Measurements from ENCODE around the gene SMARCAL1.

SMARCAL1 gene

DNA sequence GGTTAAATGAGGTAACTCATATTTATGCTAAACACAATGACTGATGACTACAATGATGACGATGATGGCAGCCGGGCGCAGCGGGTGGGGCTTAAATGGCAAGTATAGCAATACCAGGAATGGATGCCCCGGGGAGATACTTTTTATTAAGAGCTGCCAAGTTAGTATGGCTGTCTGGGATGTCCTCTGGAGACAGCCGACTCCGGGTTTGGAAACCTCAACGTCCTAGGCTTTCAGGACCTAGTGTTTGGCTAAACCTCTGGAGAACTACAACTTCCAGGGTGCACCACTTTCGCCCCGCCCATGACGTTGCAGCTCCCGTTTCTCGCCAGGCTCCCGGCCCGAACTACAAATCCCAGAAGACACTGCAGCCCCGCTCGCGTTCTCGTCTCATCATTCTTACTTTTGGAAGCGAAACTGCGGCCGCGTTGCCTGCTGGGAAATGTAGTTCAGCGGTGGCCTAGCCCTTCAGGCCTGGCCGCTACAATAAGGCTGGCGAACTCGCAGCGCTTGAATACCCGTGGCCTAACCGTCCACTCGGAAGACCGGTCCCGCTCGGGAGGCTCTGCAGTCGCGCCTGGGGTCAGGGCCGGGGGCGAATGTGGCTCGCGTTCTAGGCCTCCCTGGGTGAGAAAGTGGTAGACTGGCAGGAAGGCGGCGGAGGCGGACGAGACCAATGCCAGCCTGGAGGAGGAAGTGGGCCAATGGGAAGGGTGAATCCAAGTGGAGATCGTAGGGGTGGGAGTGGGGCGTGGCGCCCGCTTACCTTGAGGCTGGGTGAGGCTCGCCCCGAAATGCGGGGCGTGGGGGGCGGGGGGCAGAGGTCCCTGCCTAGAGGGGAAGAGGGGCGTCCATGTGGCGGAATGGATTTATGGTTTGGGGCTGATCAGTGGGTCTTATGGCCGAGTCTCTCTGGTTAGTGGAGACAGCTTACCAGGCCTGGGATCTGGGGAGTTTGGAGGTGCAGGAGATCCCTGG, at the start of gene SMARCAL1:
TSS of gene SMARCAL1 (plus strand) at position 463 of the 978 bp plus-strand sequence. CDS start 2,221 bp downstream, outside the sequence.
- peak; percentile 99 for DNase-seq (ENCODE audit: low read depth)
- TF ChIP-seq, protein P1, sequence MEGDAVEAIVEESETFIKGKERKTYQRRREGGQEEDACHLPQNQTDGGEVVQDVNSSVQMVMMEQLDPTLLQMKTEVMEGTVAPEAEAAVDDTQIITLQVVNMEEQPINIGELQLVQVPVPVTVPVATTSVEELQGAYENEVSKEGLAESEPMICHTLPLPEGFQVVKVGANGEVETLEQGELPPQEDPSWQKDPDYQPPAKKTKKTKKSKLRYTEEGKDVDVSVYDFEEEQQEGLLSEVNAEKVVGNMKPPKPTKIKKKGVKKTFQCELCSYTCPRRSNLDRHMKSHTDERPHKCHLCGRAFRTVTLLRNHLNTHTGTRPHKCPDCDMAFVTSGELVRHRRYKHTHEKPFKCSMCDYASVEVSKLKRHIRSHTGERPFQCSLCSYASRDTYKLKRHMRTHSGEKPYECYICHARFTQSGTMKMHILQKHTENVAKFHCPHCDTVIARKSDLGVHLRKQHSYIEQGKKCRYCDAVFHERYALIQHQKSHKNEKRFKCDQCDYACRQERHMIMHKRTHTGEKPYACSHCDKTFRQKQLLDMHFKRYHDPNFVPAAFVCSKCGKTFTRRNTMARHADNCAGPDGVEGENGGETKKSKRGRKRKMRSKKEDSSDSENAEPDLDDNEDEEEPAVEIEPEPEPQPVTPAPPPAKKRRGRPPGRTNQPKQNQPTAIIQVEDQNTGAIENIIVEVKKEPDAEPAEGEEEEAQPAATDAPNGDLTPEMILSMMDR (conservative IDR thresholded peaks at IDR 0.05; ENCODE audit: low read depth, low read length): no peak
- H3K4me3 ChIP-seq (ENCODE audit: low read depth, low read length): peak within 1 kb of the TSS; percentile 91

- no peak overlapping the region for H3K4me3 ChIP-seq (ENCODE audit: low read depth, low read length)
Observed at GRCh38 chr2:216362730-216363129, 49.6 kb upstream of the SMARCAL1 start.

GRCh38 chr2:216363221-216363620, 49.1 kb upstream of the SMARCAL1 start:
- H3K4me3 ChIP-seq (ENCODE audit: low read depth, low read length): no peak overlapping the region
- DNase-seq (ENCODE audit: low read depth): no peak
- TF ChIP-seq, protein P1 (conservative IDR thresholded peaks at IDR 0.05; ENCODE audit: low read depth, low read length): no peak

More at GRCh38 chr2:216362730-216363129, 49.6 kb upstream of the SMARCAL1 start:
- TF ChIP-seq, protein P1 (conservative IDR thresholded peaks at IDR 0.05; ENCODE audit: low read depth, low read length): no peak
- DNase-seq (ENCODE audit: low read depth): peak; percentile 85

- H3K4me3 ChIP-seq (ENCODE audit: low read depth, low read length): no peak overlapping the region
- DNase-seq (ENCODE audit: low read depth): no peak
- TF ChIP-seq, protein P1 (conservative IDR thresholded peaks at IDR 0.05; ENCODE audit: low read depth, low read length): no peak
Observed at GRCh38 chr2:216365518-216365917, 46.8 kb upstream of the SMARCAL1 start.

- TF ChIP-seq, protein P1 (conservative IDR thresholded peaks at IDR 0.05; ENCODE audit: low read depth, low read length): no peak
- H3K4me3 ChIP-seq (ENCODE audit: low read depth, low read length): no peak overlapping the region
- DNase-seq (ENCODE audit: low read depth): peak; percentile 45
Observed at GRCh38 chr2:216366777-216367471, 45.4 kb upstream of the SMARCAL1 start.

GRCh38 chr2:216369821-216370220, 42.5 kb upstream of the SMARCAL1 start:
- no peak overlapping the region for H3K4me3 ChIP-seq (ENCODE audit: low read depth, low read length)

More at GRCh38 chr2:216369821-216370220, 42.5 kb upstream of the SMARCAL1 start:
- TF ChIP-seq, protein P1 (conservative IDR thresholded peaks at IDR 0.05; ENCODE audit: low read depth, low read length): no peak
- DNase-seq (ENCODE audit: low read depth): no peak

All from choroid plexus epithelial cell (primary cell).